Activated T-cell treated with anti-CD3 and anti-CD28 coated beads for 1 hour (primary cell): ENCODE results near the gene SBNO2.

ENCODE experiments used
- DNase-seq: peaks from one replicate; pipeline ENCODE4 v3.0.0-alpha.2; 2020; ENCODE audit warnings: low read depth

The SBNO2 gene, protein sequence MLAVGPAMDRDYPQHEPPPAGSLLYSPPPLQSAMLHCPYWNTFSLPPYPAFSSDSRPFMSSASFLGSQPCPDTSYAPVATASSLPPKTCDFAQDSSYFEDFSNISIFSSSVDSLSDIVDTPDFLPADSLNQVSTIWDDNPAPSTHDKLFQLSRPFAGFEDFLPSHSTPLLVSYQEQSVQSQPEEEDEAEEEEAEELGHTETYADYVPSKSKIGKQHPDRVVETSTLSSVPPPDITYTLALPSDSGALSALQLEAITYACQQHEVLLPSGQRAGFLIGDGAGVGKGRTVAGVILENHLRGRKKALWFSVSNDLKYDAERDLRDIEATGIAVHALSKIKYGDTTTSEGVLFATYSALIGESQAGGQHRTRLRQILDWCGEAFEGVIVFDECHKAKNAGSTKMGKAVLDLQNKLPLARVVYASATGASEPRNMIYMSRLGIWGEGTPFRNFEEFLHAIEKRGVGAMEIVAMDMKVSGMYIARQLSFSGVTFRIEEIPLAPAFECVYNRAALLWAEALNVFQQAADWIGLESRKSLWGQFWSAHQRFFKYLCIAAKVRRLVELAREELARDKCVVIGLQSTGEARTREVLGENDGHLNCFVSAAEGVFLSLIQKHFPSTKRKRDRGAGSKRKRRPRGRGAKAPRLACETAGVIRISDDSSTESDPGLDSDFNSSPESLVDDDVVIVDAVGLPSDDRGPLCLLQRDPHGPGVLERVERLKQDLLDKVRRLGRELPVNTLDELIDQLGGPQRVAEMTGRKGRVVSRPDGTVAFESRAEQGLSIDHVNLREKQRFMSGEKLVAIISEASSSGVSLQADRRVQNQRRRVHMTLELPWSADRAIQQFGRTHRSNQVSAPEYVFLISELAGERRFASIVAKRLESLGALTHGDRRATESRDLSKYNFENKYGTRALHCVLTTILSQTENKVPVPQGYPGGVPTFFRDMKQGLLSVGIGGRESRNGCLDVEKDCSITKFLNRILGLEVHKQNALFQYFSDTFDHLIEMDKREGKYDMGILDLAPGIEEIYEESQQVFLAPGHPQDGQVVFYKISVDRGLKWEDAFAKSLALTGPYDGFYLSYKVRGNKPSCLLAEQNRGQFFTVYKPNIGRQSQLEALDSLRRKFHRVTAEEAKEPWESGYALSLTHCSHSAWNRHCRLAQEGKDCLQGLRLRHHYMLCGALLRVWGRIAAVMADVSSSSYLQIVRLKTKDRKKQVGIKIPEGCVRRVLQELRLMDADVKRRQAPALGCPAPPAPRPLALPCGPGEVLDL (N-terminal part only)

GRCh38 chr19:1173845-1174809, at the start of gene SBNO2:
SBNO2 (minus strand) TSS chr19:1174268; CDS start chr19:1154276, 19,992 bp downstream.
- peak; percentile 90 for DNase-seq

- no peak for DNase-seq
Measured at GRCh38 chr19:1223018-1223855, 49.2 kb upstream of the SBNO2 start.

- no peak for DNase-seq
Measured at GRCh38 chr19:1222394-1222793, 48.3 kb upstream of the SBNO2 start.

- no peak for DNase-seq
Measured at GRCh38 chr19:1221904-1222255, 47.8 kb upstream of the SBNO2 start.

DNA sequence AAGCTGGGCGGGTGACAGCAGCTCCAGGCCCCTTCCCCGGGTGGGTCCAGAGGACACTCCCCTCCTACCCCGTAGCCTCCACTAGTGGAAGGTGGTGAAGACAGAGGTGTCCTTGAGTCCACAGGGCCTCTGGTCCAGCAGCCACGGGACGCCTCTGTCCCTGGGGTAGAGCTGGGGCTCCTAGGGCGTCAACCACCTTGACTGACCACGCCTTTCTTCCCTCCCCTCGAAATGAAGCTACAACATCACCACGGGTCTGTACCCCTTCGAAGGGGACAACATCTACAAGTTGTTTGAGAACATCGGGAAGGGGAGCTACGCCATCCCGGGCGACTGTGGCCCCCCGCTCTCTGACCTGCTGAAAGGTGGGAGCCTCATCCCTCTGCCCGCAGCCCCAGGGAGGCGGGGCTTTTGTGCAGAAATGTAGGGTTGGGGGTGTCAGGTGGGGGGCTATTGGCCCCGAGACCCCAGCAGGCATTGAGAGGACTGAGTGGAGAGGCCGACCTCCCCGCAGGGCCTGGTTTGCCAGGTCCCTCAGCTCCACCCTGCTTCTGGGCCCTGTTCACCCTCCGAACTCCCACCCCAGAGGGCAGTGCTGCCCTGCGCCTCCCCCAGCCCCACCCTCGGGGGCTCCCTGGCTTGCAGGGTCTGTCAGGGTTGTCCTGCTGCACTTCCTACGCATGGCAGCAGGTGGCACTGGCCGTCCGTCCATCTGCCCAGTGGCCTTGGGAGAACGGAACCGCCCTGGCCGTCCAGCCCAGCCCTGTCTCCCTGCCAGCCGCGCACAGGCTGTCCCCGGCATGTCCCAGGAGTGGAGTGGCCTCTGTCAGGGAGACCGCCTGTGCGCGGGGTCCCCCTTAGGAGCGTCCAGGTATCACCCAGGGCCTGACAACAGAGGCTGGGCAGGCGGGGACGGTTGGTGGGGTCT, 47.2 kb upstream of the SBNO2 start:
- no peak for DNase-seq

DNA sequence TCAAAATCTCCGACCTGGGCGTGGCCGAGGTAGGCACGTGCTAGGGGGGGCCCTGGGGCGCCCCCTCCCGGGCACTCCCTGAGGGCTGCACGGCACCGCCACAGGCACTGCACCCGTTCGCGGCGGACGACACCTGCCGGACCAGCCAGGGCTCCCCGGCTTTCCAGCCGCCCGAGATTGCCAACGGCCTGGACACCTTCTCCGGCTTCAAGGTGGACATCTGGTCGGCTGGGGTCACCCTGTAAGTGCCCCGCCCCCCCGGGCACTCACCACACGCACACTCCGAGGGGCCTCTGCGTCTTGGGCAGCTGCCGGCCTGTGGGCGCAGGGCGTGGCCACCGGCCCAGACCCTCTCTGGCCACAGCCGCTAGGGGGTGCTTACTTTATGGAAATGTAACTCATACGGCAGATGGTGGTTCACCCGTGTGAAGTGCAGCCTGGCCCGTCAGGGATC, 46.4 kb upstream of the SBNO2 start:
- no peak for DNase-seq

DNA sequence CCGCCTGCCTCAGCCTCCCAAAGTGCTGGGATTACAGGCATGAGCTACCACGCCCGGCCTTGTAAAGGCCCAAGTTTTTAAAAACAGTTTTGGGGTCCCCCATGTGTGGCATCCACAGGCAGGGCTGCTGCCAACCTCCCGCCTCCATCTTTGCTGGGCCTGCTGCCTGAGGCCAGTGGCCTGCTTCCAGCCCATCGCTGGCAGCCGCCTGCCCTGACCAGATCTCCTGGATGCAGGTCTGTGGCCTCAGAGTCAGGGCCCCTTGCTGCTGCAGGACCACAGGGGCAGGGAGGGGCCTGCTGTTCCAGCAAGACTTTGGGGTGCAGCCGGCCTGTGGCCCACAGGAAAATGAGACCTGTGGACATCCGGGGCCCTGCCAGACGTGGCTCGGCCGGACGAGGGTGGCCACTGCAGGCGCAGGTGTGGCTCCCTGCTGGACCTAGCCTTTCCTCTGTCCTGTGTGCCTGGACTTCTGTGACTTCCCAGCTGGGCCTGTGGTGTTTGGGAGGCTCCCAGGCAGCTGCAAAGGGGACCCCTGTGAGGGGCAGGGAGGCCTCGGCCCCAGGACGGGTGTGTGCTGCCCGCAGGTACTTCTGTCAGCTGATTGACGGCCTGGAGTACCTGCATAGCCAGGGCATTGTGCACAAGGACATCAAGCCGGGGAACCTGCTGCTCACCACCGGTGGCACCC, 45.9 kb upstream of the SBNO2 start:
- DNase-seq: no peak

GRCh38 chr19:1218751-1219567, 44.9 kb upstream of the SBNO2 start:
- DNase-seq: no peak

DNA sequence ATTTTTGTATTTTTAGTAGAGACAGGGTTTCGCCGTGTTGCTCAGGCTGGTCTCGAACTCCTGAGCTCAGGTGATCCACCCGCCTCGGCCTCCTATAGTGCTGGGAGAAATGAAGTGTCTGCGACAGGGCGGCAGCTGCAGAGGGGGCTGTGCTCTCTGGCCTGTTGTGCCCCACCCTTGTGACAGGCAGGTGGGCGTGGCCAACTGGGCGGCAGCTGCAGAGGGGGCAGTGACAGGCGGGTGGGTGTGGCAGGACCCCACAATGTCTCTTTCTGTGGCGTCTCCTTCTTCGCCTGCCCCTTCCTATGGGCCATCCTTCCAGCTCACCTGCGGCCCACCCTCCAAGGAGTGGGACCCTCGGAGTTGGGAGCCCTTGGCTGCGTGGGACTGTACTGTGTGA, 43.3 kb upstream of the SBNO2 start:
- DNase-seq: no peak

- DNase-seq: no peak
Measured at GRCh38 chr19:1216756-1217155, 42.7 kb upstream of the SBNO2 start.

DNA sequence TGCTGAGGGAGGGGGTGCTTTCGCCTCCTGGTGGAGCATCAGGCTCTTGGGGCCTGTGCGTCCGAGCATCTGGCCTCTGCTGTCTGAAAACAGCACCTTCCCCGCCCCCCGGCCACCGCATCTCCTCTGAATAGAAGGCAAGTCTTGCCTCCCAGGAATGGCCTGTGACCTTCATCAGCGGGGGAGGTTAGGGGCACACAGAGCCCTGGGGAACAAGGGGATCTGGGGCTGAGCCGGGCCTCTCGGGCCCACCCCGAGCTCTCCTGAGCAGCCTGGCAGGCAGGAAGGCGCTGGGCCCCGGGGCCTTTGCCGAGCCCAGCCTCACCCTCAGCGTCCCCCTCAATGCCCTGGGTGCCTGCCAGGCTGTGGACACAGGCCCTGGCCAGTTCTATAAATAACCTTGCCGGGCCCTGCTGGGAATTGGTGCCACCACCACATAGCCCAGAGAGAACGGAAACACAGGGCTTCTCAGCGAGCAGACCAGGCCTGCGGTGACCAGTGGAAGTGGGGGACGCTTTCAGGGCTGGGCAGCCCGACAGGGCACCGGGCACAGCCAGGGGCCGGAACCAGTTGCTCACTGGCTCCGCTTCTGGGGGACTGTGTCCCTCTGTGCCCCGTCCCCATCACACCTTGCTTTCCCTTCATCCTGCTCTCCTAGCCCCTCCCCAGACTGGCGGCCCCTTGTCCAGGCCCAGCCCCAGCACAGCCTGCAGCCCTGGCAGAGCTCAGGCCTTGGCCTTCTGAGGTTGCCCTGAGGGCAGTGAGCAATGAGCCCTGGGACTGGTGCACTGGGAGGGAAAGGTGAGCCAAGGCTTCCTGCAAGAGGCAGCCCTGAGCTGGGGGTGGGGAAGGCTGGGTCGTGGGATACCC, 41.0 kb upstream of the SBNO2 start:
- DNase-seq: no peak

DNA sequence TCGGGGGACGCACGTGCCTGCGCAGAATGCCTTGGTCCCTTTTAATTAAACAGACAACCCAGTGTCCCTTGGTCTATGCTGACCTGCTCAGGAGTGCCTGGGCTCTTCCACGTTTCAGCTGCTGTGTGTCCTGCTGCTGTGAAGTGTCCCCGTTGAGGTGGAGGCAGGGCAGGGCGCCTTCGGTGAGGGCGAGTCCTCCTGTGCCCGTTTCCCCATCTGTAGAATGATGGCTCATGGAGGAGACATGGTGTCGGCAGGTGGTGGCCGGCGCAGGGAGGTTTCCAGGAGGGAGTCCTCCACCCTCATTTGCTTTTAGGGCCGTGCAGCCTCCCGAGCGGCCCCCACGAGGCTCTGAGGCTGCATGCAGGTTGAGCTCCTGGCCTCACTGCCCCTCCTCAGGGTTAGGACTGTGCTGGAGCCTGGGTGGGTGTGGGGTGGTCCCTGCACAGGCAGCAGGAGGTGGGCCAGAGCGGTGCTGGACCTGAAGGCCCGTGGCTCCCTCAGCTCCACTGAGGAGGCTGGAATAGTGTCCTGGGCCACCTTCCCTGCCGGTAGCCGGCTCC, 40.3 kb upstream of the SBNO2 start:
- DNase-seq: no peak

DNA sequence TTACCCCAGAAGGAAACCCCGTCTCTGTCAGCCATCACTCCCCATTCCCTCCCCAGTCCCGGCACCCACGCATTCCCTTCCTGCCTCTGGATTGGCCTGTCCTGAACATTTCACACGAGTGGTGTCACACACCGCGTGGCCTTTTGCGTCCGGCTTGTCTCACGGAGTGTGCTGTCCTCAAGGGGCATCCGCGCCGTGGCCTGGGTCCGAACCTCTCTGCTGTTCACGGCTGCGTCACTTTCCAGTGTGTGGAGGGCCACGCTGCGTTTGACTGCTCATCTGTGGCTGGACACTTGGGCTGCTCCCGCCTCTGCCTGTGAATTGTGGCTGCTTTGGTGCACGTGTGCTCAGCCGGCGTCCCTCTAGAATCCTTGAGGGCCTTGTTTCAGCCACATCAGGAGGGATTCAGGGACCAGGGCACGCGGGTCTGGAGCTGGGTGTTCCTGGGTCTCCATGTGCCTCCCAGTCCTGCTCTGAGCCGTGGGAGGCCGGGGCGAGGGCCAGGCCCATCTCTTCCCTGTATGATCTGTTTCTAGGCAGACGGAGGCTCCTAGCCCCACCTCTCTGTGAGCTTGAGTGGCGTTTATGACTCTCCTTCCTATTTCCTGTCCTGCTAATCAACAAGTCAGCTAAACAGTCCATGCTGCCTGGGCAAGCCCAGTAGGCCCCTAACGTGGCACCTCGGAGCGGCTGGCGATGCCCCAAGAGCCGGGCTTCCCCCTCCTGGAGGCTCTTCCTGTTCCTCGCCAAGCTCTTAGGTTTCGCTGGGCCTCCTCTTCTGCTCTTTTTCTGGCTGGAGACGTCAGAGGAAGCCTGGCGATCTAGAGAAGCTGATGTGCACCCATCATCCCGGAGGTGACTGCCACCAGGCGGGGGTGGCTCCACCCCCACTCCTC, 39.6 kb upstream of the SBNO2 start:
- no peak for DNase-seq

DNA sequence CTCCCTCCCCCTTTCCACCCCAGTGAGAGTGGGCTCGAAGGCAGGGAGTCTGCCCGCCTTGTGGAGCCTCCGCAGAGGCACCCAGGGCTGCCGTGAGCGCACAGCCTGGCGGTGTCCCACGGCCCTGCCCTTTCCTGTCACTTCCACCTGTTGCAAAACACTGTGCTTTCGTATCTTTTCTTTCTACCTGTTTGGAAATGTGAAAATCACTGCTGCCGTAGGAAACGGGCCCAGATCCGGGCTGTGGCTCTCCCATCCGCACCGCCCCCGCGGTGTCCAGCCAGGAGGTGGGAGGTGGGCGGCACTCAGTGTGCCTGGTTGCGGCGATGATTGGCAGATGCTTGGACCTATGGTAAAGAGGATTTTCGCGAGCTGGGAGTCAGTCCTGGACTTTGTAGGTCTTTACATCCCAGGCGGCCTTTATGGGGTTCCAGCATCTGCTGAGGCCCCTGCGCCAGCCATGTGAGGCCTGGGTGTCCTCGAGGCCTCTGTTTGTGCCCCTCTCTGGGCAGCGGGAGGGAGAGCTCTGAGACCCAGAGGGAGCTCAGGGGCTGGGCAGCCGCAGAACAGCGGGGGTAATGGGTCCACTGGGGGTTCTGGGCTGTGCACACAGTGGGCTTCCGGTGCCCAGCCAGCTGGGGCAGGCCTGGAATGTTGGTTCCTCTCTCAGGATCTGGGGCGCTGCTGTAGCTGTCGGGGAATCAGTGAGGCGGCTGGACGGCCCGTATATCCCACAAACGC, 37.6 kb upstream of the SBNO2 start:
- DNase-seq: no peak

GRCh38 chr19:1210227-1210538, 36.1 kb upstream of the SBNO2 start:
- DNase-seq: no peak
